ENCODE results near the gene C1orf122.

C1orf122 gene

GRCh38 chr1:37802439-37802838, 5.2 kb upstream of the C1orf122 start:
- DNase-seq: no peak

GRCh38 chr1:37807220-37807554, 403 bp upstream of the C1orf122 start:
- DNase-seq: no peak

- peak; percentile 66 to 88 (median 80) for DNase-seq
Measured at GRCh38 chr1:37808369-37809319, 1.1 kb downstream of the C1orf122 start.

GRCh38 chr1:37809942-37810341, 2.4 kb downstream of the C1orf122 start:
- DNase-seq: peak in 3 of 4 experiments; percentile 29 to 52 (median 40)

GRCh38 chr1:37811027-37811655, 3.6 kb downstream of the C1orf122 start:
- peak; percentile 85 to 88 (median 86) for DNase-seq

GRCh38 chr1:37813529-37814145, 6.0 kb downstream of the C1orf122 start:
- DNase-seq: no peak

GRCh38 chr1:37814252-37814651, 6.7 kb downstream of the C1orf122 start:
- DNase-seq: no peak

GRCh38 chr1:37817481-37817880, 9.9 kb downstream of the C1orf122 start:
- no peak for DNase-seq

- peak in 3 of 4 experiments; percentile 36 to 56 (median 47) for DNase-seq
Measured at GRCh38 chr1:37821481-37821880, 13.9 kb downstream of the C1orf122 start.

GRCh38 chr1:37822906-37823815, 15.6 kb downstream of the C1orf122 start:
- DNase-seq: peak in 3 of 4 experiments; percentile 59 to 74 (median 63)

GRCh38 chr1:37824001-37824400, 16.4 kb downstream of the C1orf122 start:
- DNase-seq: peak in 2 of 4 experiments; percentile 24 to 51

GRCh38 chr1:37825506-37825905, 17.9 kb downstream of the C1orf122 start:
- DNase-seq: peak; percentile 54 to 81 (median 74)

- DNase-seq: no peak
Measured at GRCh38 chr1:37828410-37829074, 21.0 kb downstream of the C1orf122 start.

- no peak for DNase-seq
Measured at GRCh38 chr1:37831109-37831508, 23.5 kb downstream of the C1orf122 start.

GRCh38 chr1:37831809-37832208, 24.2 kb downstream of the C1orf122 start:
- DNase-seq: no peak

GRCh38 chr1:37836788-37837187, 29.2 kb downstream of the C1orf122 start:
- no peak for DNase-seq

GRCh38 chr1:37839676-37840075, 32.1 kb downstream of the C1orf122 start:
- no peak for DNase-seq

- DNase-seq: no peak
Measured at GRCh38 chr1:37840711-37841110, 33.1 kb downstream of the C1orf122 start.

- DNase-seq: no peak
Measured at GRCh38 chr1:37841652-37842051, 34.1 kb downstream of the C1orf122 start.

- no peak for DNase-seq
Measured at GRCh38 chr1:37844536-37844935, 36.9 kb downstream of the C1orf122 start.

GRCh38 chr1:37845049-37845646, 37.6 kb downstream of the C1orf122 start:
- DNase-seq: no peak
